Measurements from ENCODE around the gene ACOT12.

The ACOT12 gene

GRCh38 chr5:81292130-81292529 is 101.8 kb downstream of the ACOT12 start:
- ChIA-PET POLR2A (no interaction called here), CTCF (interaction anchor here (1.3 to 2.6 kb wide), 3 partner anchors 8 to 97 kb away, joined by 4 to 10 read pairs (median 4); no protein-coding TSS in a partner anchor)
- no peak for TF ChIP-seq CTCF (IDR thresholded peaks at IDR 0.05; ENCODE audit: insufficient read depth, low read length, missing control alignments)
- no peak for DNase-seq (ENCODE audit: low read depth, low spot score)
- H3K4me3 ChIP-seq (ENCODE audit: low read depth, low read length) = no peak overlapping the region

GRCh38 chr5:81290146-81290545 is 103.8 kb downstream of the ACOT12 start:
- ChIA-PET POLR2A (no interaction called here), CTCF (interaction anchor here (2.6 kb wide), 1 partner anchor 10 kb away, joined by 10 read pairs; no protein-coding TSS in a partner anchor)
- no peak for DNase-seq (ENCODE audit: low read depth, low spot score)
- no peak overlapping the region for H3K4me3 ChIP-seq (ENCODE audit: low read depth, low read length)
- no peak for TF ChIP-seq CTCF (IDR thresholded peaks at IDR 0.05; ENCODE audit: insufficient read depth, low read length, missing control alignments)

- TF ChIP-seq CTCF (IDR thresholded peaks at IDR 0.05; ENCODE audit: insufficient read depth, low read length, missing control alignments) = no peak
- ChIA-PET CTCF (interaction anchor here (0.6 to 2.7 kb wide), 3 partner anchors 11 to 182 kb away, joined by 3 to 28 read pairs (median 3); no protein-coding TSS in a partner anchor), POLR2A (no interaction called here)
- H3K4me3 ChIP-seq (ENCODE audit: low read depth, low read length) = no peak overlapping the region
- DNase-seq (ENCODE audit: low read depth, low spot score) = no peak
Measured at GRCh38 chr5:81288021-81288433, 105.9 kb downstream of the ACOT12 start.

GRCh38 chr5:81286059-81286617 is 107.8 kb downstream of the ACOT12 start:
- DNase-seq (ENCODE audit: low read depth, low spot score) = no peak
- CTCF ChIA-PET = interaction anchor here (0.6 to 2.7 kb wide), 2 partner anchors 13 to 16 kb away, joined by 3 to 28 read pairs; no protein-coding TSS in a partner anchor
- no peak for TF ChIP-seq CTCF (IDR thresholded peaks at IDR 0.05; ENCODE audit: insufficient read depth, low read length, missing control alignments)
- H3K4me3 ChIP-seq (ENCODE audit: low read depth, low read length) = no peak overlapping the region
- POLR2A ChIA-PET = no interaction called here

- ChIA-PET CTCF (interaction anchor here (1.0 to 2.1 kb wide), 2 partner anchors 11 to 15 kb away, joined by 3 to 8 read pairs; no protein-coding TSS in a partner anchor), POLR2A (no interaction called here)
- no peak overlapping the region for H3K4me3 ChIP-seq (ENCODE audit: low read depth, low read length)
- no peak for DNase-seq (ENCODE audit: low read depth, low spot score)
- no peak for TF ChIP-seq CTCF (IDR thresholded peaks at IDR 0.05; ENCODE audit: insufficient read depth, low read length, missing control alignments)
Measured at GRCh38 chr5:81283976-81284375, 110.0 kb downstream of the ACOT12 start.
